Suppressor macrophage treated with lipopolysaccharide for 4 hours (primary cell): Measurements from ENCODE around the gene CAAP1.
"Not testable (repeated sequence)": the region's sequence is repeated elsewhere in the genome, so short reads cannot be mapped to it uniquely, and the experiment has no call there.

Experiments used
- DNase-seq: peaks from one replicate; pipeline ENCODE4 v3.0.0-alpha.2; 2020

The CAAP1 gene

GRCh38 chr9:26892251-26893029, at the start of gene CAAP1:
CAAP1 (minus strand) TSS chr9:26892802; CDS start chr9:26892715, 87 bp downstream.
- DNase-seq = peak; percentile 98

- no peak for DNase-seq
Observed at GRCh38 chr9:26940779-26941178, 48.2 kb upstream of the CAAP1 start.

GRCh38 chr9:26939955-26940711, 47.5 kb upstream of the CAAP1 start:
- no peak for DNase-seq

GRCh38 chr9:26937816-26938371, 45.3 kb upstream of the CAAP1 start:
- no peak for DNase-seq

- no peak for DNase-seq
Observed at GRCh38 chr9:26935847-26936246, 43.2 kb upstream of the CAAP1 start.

GRCh38 chr9:26928902-26929495, 36.4 kb upstream of the CAAP1 start:
- DNase-seq = no peak

- no peak for DNase-seq
Observed at GRCh38 chr9:26925609-26926008, 33.0 kb upstream of the CAAP1 start.

- no peak for DNase-seq
Observed at GRCh38 chr9:26919698-26920097, 27.1 kb upstream of the CAAP1 start.

GRCh38 chr9:26913138-26913668, 20.6 kb upstream of the CAAP1 start:
- DNase-seq = no peak

- no peak for DNase-seq
Observed at GRCh38 chr9:26904671-26905070, 12.1 kb upstream of the CAAP1 start.

- DNase-seq = no peak
Observed at GRCh38 chr9:26904070-26904469, 11.5 kb upstream of the CAAP1 start.

- DNase-seq = no peak
Observed at GRCh38 chr9:26893030-26893676, 551 bp upstream of the CAAP1 start.

GRCh38 chr9:26891726-26892125, 876 bp downstream of the CAAP1 start:
- DNase-seq = no peak

GRCh38 chr9:26888271-26888670, 4.3 kb downstream of the CAAP1 start:
- DNase-seq = no peak

- no peak for DNase-seq
Observed at GRCh38 chr9:26882154-26882553, 10.4 kb downstream of the CAAP1 start.

GRCh38 chr9:26880262-26880661, 12.3 kb downstream of the CAAP1 start:
- no peak for DNase-seq

GRCh38 chr9:26875155-26875554, 17.4 kb downstream of the CAAP1 start:
- not testable (repeated sequence) for DNase-seq

GRCh38 chr9:26870292-26870691, 22.3 kb downstream of the CAAP1 start:
- DNase-seq = no peak

- DNase-seq = no peak
Observed at GRCh38 chr9:26863074-26863473, 29.5 kb downstream of the CAAP1 start.

GRCh38 chr9:26856413-26857032, 36.1 kb downstream of the CAAP1 start:
- peak; percentile 67 for DNase-seq

- no peak for DNase-seq
Observed at GRCh38 chr9:26850995-26851394, 41.6 kb downstream of the CAAP1 start.

- DNase-seq = no peak
Observed at GRCh38 chr9:26833792-26834191, 58.8 kb downstream of the CAAP1 start.
